Uterus (tissue), 2 donors: ENCODE data around the gene TEKT2.

Experiments used
- POLR2A ChIP-seq, 2 donors: fragments of 450-650 bp; IDR thresholded peaks; one replicate each; pipeline ENCODE4 v1.6.1; 2016; ENCODE audit warnings: antibody characterized with exemption in 2 of 2, mild to moderate bottlenecking in 1 of 2, moderate library complexity in 1 of 2
- TF ChIP-seq, protein P1 (sequence below), 4 experiments: fragments of 200-600 bp in 2 of 4; fragments of 450-650 bp in 2 of 4; sonication (generic) in 2 of 4; IDR thresholded peaks; one replicate each; pipeline ENCODE4 v1.5.1; 2016 to 2019; ENCODE audit warnings: antibody characterized with exemption in 4 of 4, mild to moderate bottlenecking in 2 of 4, moderate library complexity in 1 of 4

DNA sequence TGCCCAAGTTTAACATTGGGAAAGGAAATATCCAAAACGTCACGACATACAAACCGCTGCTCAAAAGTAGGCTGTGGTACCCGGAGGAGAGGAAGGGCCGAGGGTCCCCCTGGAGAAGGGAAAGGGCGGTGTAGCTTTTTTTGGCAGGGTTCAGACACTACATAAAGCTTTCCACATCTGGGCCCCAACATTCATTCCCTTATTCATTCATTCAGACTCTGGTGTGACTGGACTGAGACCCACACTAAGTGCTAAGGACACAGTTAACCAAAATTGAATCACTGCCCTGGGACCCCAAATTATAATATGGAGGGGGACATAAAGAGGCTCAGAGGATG is 51.4 kb downstream of the TEKT2 start:
- no peak for TF ChIP-seq POLR2A (IDR thresholded peaks at IDR 0.05)
- TF ChIP-seq, protein P1, sequence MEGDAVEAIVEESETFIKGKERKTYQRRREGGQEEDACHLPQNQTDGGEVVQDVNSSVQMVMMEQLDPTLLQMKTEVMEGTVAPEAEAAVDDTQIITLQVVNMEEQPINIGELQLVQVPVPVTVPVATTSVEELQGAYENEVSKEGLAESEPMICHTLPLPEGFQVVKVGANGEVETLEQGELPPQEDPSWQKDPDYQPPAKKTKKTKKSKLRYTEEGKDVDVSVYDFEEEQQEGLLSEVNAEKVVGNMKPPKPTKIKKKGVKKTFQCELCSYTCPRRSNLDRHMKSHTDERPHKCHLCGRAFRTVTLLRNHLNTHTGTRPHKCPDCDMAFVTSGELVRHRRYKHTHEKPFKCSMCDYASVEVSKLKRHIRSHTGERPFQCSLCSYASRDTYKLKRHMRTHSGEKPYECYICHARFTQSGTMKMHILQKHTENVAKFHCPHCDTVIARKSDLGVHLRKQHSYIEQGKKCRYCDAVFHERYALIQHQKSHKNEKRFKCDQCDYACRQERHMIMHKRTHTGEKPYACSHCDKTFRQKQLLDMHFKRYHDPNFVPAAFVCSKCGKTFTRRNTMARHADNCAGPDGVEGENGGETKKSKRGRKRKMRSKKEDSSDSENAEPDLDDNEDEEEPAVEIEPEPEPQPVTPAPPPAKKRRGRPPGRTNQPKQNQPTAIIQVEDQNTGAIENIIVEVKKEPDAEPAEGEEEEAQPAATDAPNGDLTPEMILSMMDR (IDR thresholded peaks at IDR 0.05), result no peak
